ENCODE measurements around the gene ACCSL.

GRCh38 chr11:44094260-44094868, 46.6 kb downstream of the ACCSL start:
- TF ChIP-seq POLR2AphosphoS5 (IDR thresholded peaks at IDR 0.05; ENCODE audit: low read depth, low read length) (no peak), TAF1 (IDR thresholded peaks at IDR 0.05; ENCODE audit: borderline replicate concordance, insufficient read depth, low read length) (no peak), REST (IDR thresholded peaks at IDR 0.05; ENCODE audit: insufficient read depth in 1 of 2, low read depth in 2 of 2, low read length in 2 of 2) (no peak), SIN3A (IDR thresholded peaks at IDR 0.05; ENCODE audit: borderline replicate concordance, insufficient read depth, low read length) (no peak), FOXP2 (optimal IDR thresholded peaks at IDR 0.05; ENCODE audit: borderline replicate concordance, extremely low read depth, extremely low read length, insufficient read depth) (no peak)

All from PFSK-1 (cell line).